HEK293 (cell line): ENCODE results near the gene TMCO1.
A peak's percentile ranks its signal among the peaks of the same experiment; 100 is the strongest.

ENCODE experiments used
- CTCF ChIA-PET: fragments of 350-600 bp; formaldehyde crosslinking; extraction: SDS; loops from one replicate; lab custom pipeline; 2021; ENCODE audit warnings: antibody characterized with exemption; lab: Yijun Ruan, JAX
- POLR2A ChIA-PET: fragments of 300-600 bp; formaldehyde crosslinking; extraction: SDS; loops from one replicate; lab custom pipeline; 2020; ENCODE audit warnings: antibody characterized with exemption, inconsistent platforms; lab: Yijun Ruan, JAX
- H3K27ac ChIP-seq: fragments of 200-500 bp; sonication (Bioruptor generic); 2 replicates; pipeline ENCODE4 v1.5.1; 2014; ENCODE audit warnings: low read depth, low read length, control low read depth, inconsistent platforms; ENCODE audit errors: extremely low read depth
- H3K36me3 ChIP-seq, 2 experiments: fragments of 200-500 bp in 1 of 2; sonication (Bioruptor generic) in 1 of 2; 1 replicate in 1 of 2; 2 replicates in 1 of 2; pipeline ENCODE4 v1.5.1; 2014 to 2017; ENCODE audit warnings: inconsistent platforms in 2 of 2, low read length in 2 of 2; ENCODE audit not compliant: control insufficient read depth in 2 of 2, insufficient read depth in 1 of 2
- H3K4me1 ChIP-seq: fragments of 200-500 bp; sonication (Bioruptor generic); 2 replicates; pipeline ENCODE4 v1.5.1; 2014; ENCODE audit warnings: mild to moderate bottlenecking, low read length, inconsistent platforms; ENCODE audit not compliant: control insufficient read depth, insufficient read depth
- H3K4me3 ChIP-seq: 2 replicates; pipeline ENCODE4 v1.5.1; 2011; ENCODE audit warnings: low read depth, mild to moderate bottlenecking, control low read depth, low read length, moderate library complexity
- H3K9me3 ChIP-seq: fragments of 200-500 bp; sonication (Bioruptor generic); 2 replicates; pipeline ENCODE4 v1.5.1; 2014; ENCODE audit warnings: low read depth, low read length, inconsistent platforms; ENCODE audit not compliant: control insufficient read depth, insufficient read depth
- FEZF1 ChIP-seq: fragments of 450-650 bp; formaldehyde crosslinking; IDR thresholded peaks from 2 replicates; pipeline ENCODE4 v1.5.1; 2016; ENCODE audit warnings: missing biosample characterization, missing genetic modification characterization
- HOXD13 ChIP-seq: sonication (generic); formaldehyde crosslinking; IDR thresholded peaks from 2 replicates; pipeline ENCODE4 v1.8.0; 2022; ENCODE audit warnings: missing genetic modification reagents, borderline replicate concordance
- KLF7 ChIP-seq: fragments of 450-650 bp; formaldehyde crosslinking; IDR thresholded peaks from 2 replicates; pipeline ENCODE4 v1.5.1; 2016; ENCODE audit warnings: missing biosample characterization, missing genetic modification characterization, borderline replicate concordance
- ZBTB20 ChIP-seq: fragments of 450-650 bp; formaldehyde crosslinking; IDR thresholded peaks from 2 replicates; pipeline ENCODE4 v1.5.1; 2016; ENCODE audit warnings: missing biosample characterization, missing genetic modification characterization
- ZFP69B ChIP-seq: fragments of 450-650 bp; formaldehyde crosslinking; IDR thresholded peaks from 2 replicates; pipeline ENCODE4 v1.5.1; 2016; ENCODE audit warnings: missing biosample characterization, missing genetic modification characterization
- ZNF121 ChIP-seq: fragments of 450-650 bp; formaldehyde crosslinking; IDR thresholded peaks from 2 replicates; pipeline ENCODE4 v1.5.1; 2016; ENCODE audit warnings: missing biosample characterization, missing genetic modification characterization
- ZNF16 ChIP-seq: fragments of 450-650 bp; formaldehyde crosslinking; IDR thresholded peaks from 2 replicates; pipeline ENCODE4 v1.5.1; 2016; ENCODE audit warnings: low read depth, missing biosample characterization, missing genetic modification characterization
- ZNF311 ChIP-seq: fragments of 450-650 bp; formaldehyde crosslinking; IDR thresholded peaks from 2 replicates; pipeline ENCODE4 v1.5.1; 2017; ENCODE audit warnings: missing biosample characterization, missing genetic modification characterization, borderline replicate concordance
- ZNF529 ChIP-seq: fragments of 450-650 bp; formaldehyde crosslinking; IDR thresholded peaks from 2 replicates; pipeline ENCODE4 v1.5.1; 2017; ENCODE audit warnings: missing genetic modification characterization, missing biosample characterization; ENCODE audit not compliant: insufficient replicate concordance
- ZNF544 ChIP-seq: fragments of 450-650 bp; formaldehyde crosslinking; IDR thresholded peaks from 2 replicates; pipeline ENCODE4 v1.5.0; 2017; ENCODE audit warnings: missing biosample characterization, missing genetic modification characterization

The TMCO1 gene

DNA sequence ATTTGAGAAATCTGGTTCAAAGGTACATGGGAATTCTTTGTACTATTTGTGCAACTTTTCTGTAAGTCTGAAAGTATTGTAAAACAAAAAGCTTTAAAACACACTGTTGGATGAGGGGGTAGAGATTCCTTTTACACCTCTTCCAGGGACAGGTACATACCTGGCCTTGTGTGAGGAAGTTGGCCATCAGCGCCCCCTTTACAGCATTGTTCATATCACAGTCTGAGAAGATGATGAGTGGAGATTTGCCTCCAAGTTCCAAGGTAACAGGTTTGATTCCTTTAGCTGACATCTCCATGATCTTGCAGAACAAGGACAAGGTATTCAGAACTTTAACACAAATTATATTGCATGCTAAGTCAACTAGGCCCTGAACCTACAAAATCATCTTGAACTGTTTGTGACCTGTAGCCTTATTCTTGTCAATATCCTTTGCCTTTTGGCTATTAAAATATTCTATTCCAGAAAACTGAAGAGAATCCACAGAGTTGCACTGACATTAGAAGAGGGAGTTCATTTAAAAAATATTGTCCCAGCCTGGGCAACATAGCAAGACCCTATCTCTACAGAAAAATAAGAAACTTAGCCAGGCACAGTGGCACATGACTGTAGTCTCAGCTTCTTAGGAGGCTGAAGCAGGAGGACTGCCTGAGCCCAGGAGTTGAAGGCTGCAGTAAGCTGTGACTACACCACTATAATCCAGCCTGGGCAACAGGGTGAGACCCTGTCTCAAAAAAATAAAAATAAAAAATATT is 89.2 kb downstream of the TMCO1 start:
- Histone ChIP-seq H3K4me3 (no peak overlapping the region), H3K27ac (no peak overlapping the region), H3K9me3 (no peaks in the 10 kb centered on the region), H3K4me1 (no peaks in the 10 kb centered on the region), H3K36me3 (peaks cover 24 to 81% of the 10 kb centered on the region in 2 experiments)
- TF ChIP-seq FEZF1 (tag by site-specific recombination) (no peak), ZNF16 (tag by site-specific recombination) (no peak), ZNF121 (tag by site-specific recombination) (peak; percentile 51; the same call in 1 of the 2 replicates), KLF7 (tag by site-specific recombination) (no peak)
- ChIA-PET POLR2A (no interaction called here), CTCF (interaction anchor here (0.6 to 1.3 kb wide), 6 partner anchors 12 to 272 kb away, joined by 3 to 4 read pairs (median 3); no protein-coding TSS in a partner anchor)

DNA sequence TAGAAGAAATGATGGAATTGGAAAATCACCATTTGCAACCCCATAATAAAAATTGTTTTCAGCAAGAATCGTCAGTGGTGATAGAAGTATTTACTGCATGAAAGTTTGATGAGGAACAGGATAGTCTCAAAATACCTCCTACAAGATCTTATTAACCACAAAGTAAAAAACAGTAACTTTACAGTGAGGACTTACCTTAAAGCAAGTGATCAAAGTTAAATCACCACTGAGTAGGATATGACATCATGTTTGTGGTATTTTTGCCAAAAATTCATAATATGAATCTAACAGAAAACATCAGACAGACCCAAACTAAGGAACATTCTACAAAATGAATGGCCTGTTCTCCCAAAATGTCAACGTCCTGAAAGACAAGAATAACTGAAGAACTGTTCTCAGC is 90.2 kb downstream of the TMCO1 start:
- POLR2A ChIA-PET: no interaction called here
- CTCF ChIA-PET: interaction anchor here (1.1 to 1.3 kb wide), 3 partner anchors 11 to 68 kb away, joined by 3 to 4 read pairs (median 3); no protein-coding TSS in a partner anchor
- TF ChIP-seq HOXD13 (CRISPR knock-in tag) (no peak), ZNF544 (tag by site-specific recombination) (no peak), ZBTB20 (tag by site-specific recombination) (no peak), ZNF311 (tag by site-specific recombination) (no peak), ZNF529 (no peak), ZFP69B (no peak)
- Histone ChIP-seq H3K9me3 (no peaks in the 10 kb centered on the region), H3K4me1 (no peaks in the 10 kb centered on the region), H3K36me3 (peaks cover 24 to 82% of the 10 kb centered on the region in 2 experiments), H3K4me3 (no peak overlapping the region), H3K27ac (no peak overlapping the region)
